Endothelial cell of umbilical vein (primary cell): ENCODE measurements around the gene SH3BP5. TPM values are rescaled to one million over a fixed set of nuclear protein-coding genes. Genes with fewer than 3 reads are reported as not detected.

Source experiments
- BruUV-seq: library from RNA; stranded (reverse); fragments of 400-500 nt; replicated peaks from 2 replicates; lab custom pipeline; 2021; lab: Mats Ljungman, UMichigan
- CTCF ChIA-PET: fragments of 300-600, 350-600 bp; sonication (Branson Sonifier 250); formaldehyde crosslinking; loops from one replicate; lab custom pipeline; 2021; ENCODE audit warnings: antibody characterized with exemption, inconsistent platforms; lab: Charles Lee
- POLR2A ChIA-PET: fragments of 300-600, 350-600 bp; sonication (Branson Sonifier 250); formaldehyde crosslinking; loops from one replicate; lab custom pipeline; 2021; ENCODE audit warnings: antibody characterized with exemption, inconsistent platforms; lab: Charles Lee
- DNase-seq: peaks from one replicate; pipeline ENCODE4 v3.0.0-alpha.2; 2011; ENCODE audit warnings: low read depth, low spot score
- FAIRE-seq: peaks from 2 replicates; lab custom pipeline; 2011; peaks lifted over from hg19 to GRCh38; lab: Jason Lieb, UNC
- H2AFZ ChIP-seq: 2 replicates; pipeline ENCODE4 v1.6.0; 2012; ENCODE audit warnings: low read depth, low read length, control low read depth, inconsistent platforms
- H3K27ac ChIP-seq: 2 replicates; pipeline ENCODE4 v1.5.1; 2011; ENCODE audit warnings: low read depth, mild to moderate bottlenecking, control low read depth, low read length, moderate library complexity; ENCODE audit not compliant: insufficient read depth
- H3K27me3 ChIP-seq, 2 experiments: 2 replicates each; pipeline versions ENCODE4 v1.6.0 to v1.6.1; 2011; ENCODE audit warnings: low read length in 2 of 2, mixed read lengths in 1 of 2; ENCODE audit not compliant: control insufficient read depth in 2 of 2, insufficient read depth in 2 of 2
- H3K36me3 ChIP-seq, 2 experiments: 2 replicates in 1 of 2; 3 replicates in 1 of 2; pipeline ENCODE4 v1.5.1; 2011; ENCODE audit warnings: low read length in 2 of 2, mild to moderate bottlenecking in 1 of 2, moderate library complexity in 1 of 2; ENCODE audit not compliant: control insufficient read depth in 2 of 2, insufficient read depth in 2 of 2; ENCODE audit errors: extremely low read depth in 1 of 2
- H3K4me1 ChIP-seq: 3 replicates; pipeline ENCODE4 v1.5.1; 2011; ENCODE audit warnings: mild to moderate bottlenecking, low read length; ENCODE audit not compliant: control insufficient read depth, insufficient read depth; ENCODE audit errors: extremely low read depth
- H3K4me2 ChIP-seq: 2 replicates; pipeline ENCODE4 v1.6.1; 2011; ENCODE audit warnings: low read length, control low read depth, mixed read lengths; ENCODE audit not compliant: insufficient read depth
- H3K4me3 ChIP-seq, 3 experiments: fragments of 200-600 bp in 1 of 3; sonication (generic), shearing (Covaris generic) in 1 of 3; replicated peaks in 1 of 3; 2 replicates each; pipeline ENCODE4 v1.5.1; 2011 to 2016; ENCODE audit warnings: control low read depth in 3 of 3, low read length in 3 of 3, mild to moderate bottlenecking in 2 of 3, inconsistent platforms in 1 of 3, low read depth in 1 of 3, moderate library complexity in 1 of 3; ENCODE audit not compliant: insufficient read depth in 1 of 3
- H3K79me2 ChIP-seq: 2 replicates; pipeline ENCODE4 v1.6.0; 2012; ENCODE audit warnings: low read length, inconsistent platforms; ENCODE audit not compliant: control insufficient read depth, insufficient read depth
- H3K9ac ChIP-seq: replicated peaks from 2 replicates; pipeline ENCODE3; 2011; ENCODE audit warnings: low read length, control low read depth; ENCODE audit not compliant: insufficient read depth; ENCODE audit errors: extremely low read depth
- H3K9me1 ChIP-seq: replicated peaks from 3 replicates; pipeline ENCODE4 v1.6.0; 2011; ENCODE audit warnings: mild to moderate bottlenecking, low read length; ENCODE audit not compliant: control insufficient read depth, insufficient read depth; ENCODE audit errors: extremely low read depth
- H3K9me3 ChIP-seq: replicated peaks from 2 replicates; pipeline ENCODE4 v1.5.1; 2012; ENCODE audit warnings: low read length, inconsistent platforms; ENCODE audit not compliant: control insufficient read depth, insufficient read depth
- H4K20me1 ChIP-seq: replicated peaks from 2 replicates; pipeline ENCODE3; 2011; ENCODE audit warnings: mild to moderate bottlenecking, low read length; ENCODE audit not compliant: control insufficient read depth, insufficient read depth; ENCODE audit errors: extremely low read depth
- EZH2 ChIP-seq: IDR thresholded peaks from 2 replicates; pipeline ENCODE4 v1.6.1; 2012; ENCODE audit warnings: borderline replicate concordance, low read depth, mild to moderate bottlenecking, moderate library complexity, low read length, inconsistent platforms; ENCODE audit not compliant: severe bottlenecking
- GATA2 ChIP-seq: IDR thresholded peaks from 2 replicates; pipeline ENCODE4 v1.7.0; 2011; ENCODE audit warnings: low read depth, mild to moderate bottlenecking, moderate library complexity, mixed read lengths, low read length; ENCODE audit not compliant: insufficient read length, insufficient read depth
- JUN ChIP-seq: IDR thresholded peaks from 2 replicates; pipeline ENCODE4 v1.6.1; 2011; ENCODE audit warnings: borderline replicate concordance, low read depth; ENCODE audit not compliant: insufficient read length, insufficient read depth
- MAX ChIP-seq: IDR thresholded peaks from 2 replicates; pipeline ENCODE4 v1.6.1; 2011; ENCODE audit not compliant: insufficient read depth, insufficient read length
- POLR2A ChIP-seq: IDR thresholded peaks from 2 replicates; pipeline ENCODE4 v1.6.1; 2012; ENCODE audit warnings: low read depth, mild to moderate bottlenecking, control low read depth, low read length
- POLR2AphosphoS5 ChIP-seq: IDR thresholded peaks from 2 replicates; pipeline ENCODE4 v1.6.1; 2012; ENCODE audit warnings: low read depth, mild to moderate bottlenecking, control low read depth, low read length, moderate library complexity; ENCODE audit not compliant: insufficient read depth
- dilution Hi-C: fragments of 300-500 bp; cut with MboI; formaldehyde crosslinking; loops from one replicate; pipeline ENCODE4 v1.15.0; 2019; ENCODE audit warnings: low sequenced_read_pairs; ENCODE audit not compliant: extremely low pct_ligation_motif_present
- intact Hi-C: fragments of 100-400 bp; cut with micrococcal nuclease; formaldehyde crosslinking; loops from one replicate; pipeline ENCODE4 v1.10.0; 2022
- polyA plus RNA-seq, 4 experiments: library from polyadenylated mRNA; depleted of rRNA in 3 of 4; stranded (reverse) in 3 of 4; unstranded in 1 of 4; fragments of >200 nt; gene quantifications; 2 replicates each; pipeline versions ENCODE4 v1.2.1 to v1.2.3, GENCODE V29; 2011 to 2012; ENCODE audit warnings: missing spikeins in 1 of 4
- total RNA-seq: library from RNA; stranded (reverse); gene quantifications from 2 replicates; pipeline ENCODE4 v1.2.3, GENCODE V29; 2021
- TF ChIP-seq, protein P1 (sequence below), 2 donors: IDR thresholded peaks; 1 replicate in 1 of 2; 2 replicates in 1 of 2; pipeline ENCODE4 v1.5.1; 2011; ENCODE audit warnings: low read length in 2 of 2, mild to moderate bottlenecking in 2 of 2, moderate library complexity in 2 of 2, control low read depth in 1 of 2, inconsistent platforms in 1 of 2, low read depth in 1 of 2; ENCODE audit not compliant: insufficient read depth in 1 of 2; ENCODE audit errors: extremely low read depth in 1 of 2

The SH3BP5 gene
- total and polyA plus RNA-seq, 2 donors (not counting 3 experiments of a cell fraction or from before 2014, with no cell fraction given): 35.3 to 76.3 TPM

- H2AFZ ChIP-seq: no peak overlapping the region
- intact Hi-C loops (no loop called here), dilution Hi-C loops (no loop called here)
- CTCF ChIA-PET: interaction anchor here (2.5 kb wide), 1 partner anchor 12 kb away, joined by 7 read pairs; no protein-coding TSS in a partner anchor
- no peak overlapping the region for H3K9ac ChIP-seq
- no peaks in the 10 kb centered on the region for H3K9me3 ChIP-seq
- DNase-seq (no peak), FAIRE-seq (no peak)
- H3K4me2 ChIP-seq: no peak overlapping the region
- peaks cover 22% of the 10 kb centered on the region for H3K4me1 ChIP-seq
- no peaks in the 10 kb centered on the region for H3K36me3 ChIP-seq
- peaks cover 92% of the 10 kb centered on the region for H3K79me2 ChIP-seq
- TF ChIP-seq POLR2A: no peak
- TF ChIP-seq MAX: no peak
- TF ChIP-seq, protein P1, sequence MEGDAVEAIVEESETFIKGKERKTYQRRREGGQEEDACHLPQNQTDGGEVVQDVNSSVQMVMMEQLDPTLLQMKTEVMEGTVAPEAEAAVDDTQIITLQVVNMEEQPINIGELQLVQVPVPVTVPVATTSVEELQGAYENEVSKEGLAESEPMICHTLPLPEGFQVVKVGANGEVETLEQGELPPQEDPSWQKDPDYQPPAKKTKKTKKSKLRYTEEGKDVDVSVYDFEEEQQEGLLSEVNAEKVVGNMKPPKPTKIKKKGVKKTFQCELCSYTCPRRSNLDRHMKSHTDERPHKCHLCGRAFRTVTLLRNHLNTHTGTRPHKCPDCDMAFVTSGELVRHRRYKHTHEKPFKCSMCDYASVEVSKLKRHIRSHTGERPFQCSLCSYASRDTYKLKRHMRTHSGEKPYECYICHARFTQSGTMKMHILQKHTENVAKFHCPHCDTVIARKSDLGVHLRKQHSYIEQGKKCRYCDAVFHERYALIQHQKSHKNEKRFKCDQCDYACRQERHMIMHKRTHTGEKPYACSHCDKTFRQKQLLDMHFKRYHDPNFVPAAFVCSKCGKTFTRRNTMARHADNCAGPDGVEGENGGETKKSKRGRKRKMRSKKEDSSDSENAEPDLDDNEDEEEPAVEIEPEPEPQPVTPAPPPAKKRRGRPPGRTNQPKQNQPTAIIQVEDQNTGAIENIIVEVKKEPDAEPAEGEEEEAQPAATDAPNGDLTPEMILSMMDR (IDR thresholded peaks at IDR 0.05; ENCODE audit: extremely low read depth in 1 of 2, insufficient read depth in 1 of 2, low read depth in 1 of 2, low read length in 2 of 2): no peak
- TF ChIP-seq POLR2AphosphoS5: no peak
- no peak for TF ChIP-seq EZH2
- TF ChIP-seq JUN: no peak
- TF ChIP-seq GATA2: no peak
- H3K4me3 ChIP-seq: no peak overlapping the region
- BruUV-seq: no TSS peak
- no peaks in the 10 kb centered on the region for H3K27me3 ChIP-seq
- no peaks in the 10 kb centered on the region for H3K9me1 ChIP-seq
- POLR2A ChIA-PET: no interaction called here
- H4K20me1 ChIP-seq: peaks cover 3% of the 10 kb centered on the region
- H3K27ac ChIP-seq: no peak overlapping the region
Observed at GRCh38 chr3:15318661-15319060, 13.7 kb downstream of the SH3BP5 start.
